ENCODE data around the gene VAMP1. TPM values are rescaled to one million over a fixed set of nuclear protein-coding genes. Genes with fewer than 3 reads are reported as not detected.

The VAMP1 gene
- total and polyA plus RNA-seq, 9 of the 15 experiments (the other 6 are each of a cell fraction or from before 2014, with no cell fraction given), result 0.76 to 13.2 (median 4.2) TPM

GRCh38 chr12:6426882-6427671 lies 43.4 kb downstream of the VAMP1 start:
- intact Hi-C loops (cut with micrococcal nuclease), result no loop called here
- in situ Hi-C loops (cut with MboI), result no loop called here
- no peak for FAIRE-seq
- no peak overlapping the region for H2AFZ ChIP-seq (ENCODE audit: low read depth, low read length)
- TF ChIP-seq EGR1 (conservative IDR thresholded peaks at IDR 0.05) (peak; percentile 67), MYNN (IDR thresholded peaks at IDR 0.05) (peak; percentile 89; the same call in 1 of the 2 replicates), MYNN (CRISPR knock-in tag; IDR thresholded peaks at IDR 0.05) (no peak), TRIM24 (IDR thresholded peaks at IDR 0.05) (no peak), RFX1 (IDR thresholded peaks at IDR 0.05) (peak; percentile 74), TFAM (CRISPR knock-in tag; conservative IDR thresholded peaks at IDR 0.05) (no peak), ZNF384 (IDR thresholded peaks at IDR 0.05; ENCODE audit: low read depth, low read length) (no peak), MCM2 (IDR thresholded peaks at IDR 0.05; ENCODE audit: low read depth) (no peak), FOXP1 (CRISPR knock-in tag; IDR thresholded peaks at IDR 0.05) (no peak), ZSCAN32 (CRISPR knock-in tag; IDR thresholded peaks at IDR 0.05) (no peak), EP400 (IDR thresholded peaks at IDR 0.05) (no peak), CBFA2T2 (conservative IDR thresholded peaks at IDR 0.05) (no peak), LCOR (CRISPR knock-in tag; IDR thresholded peaks at IDR 0.05) (no peak)
- ChIA-PET CTCF (ENCODE audit: low intra/inter-chr PET ratio) (no interaction called here), POLR2A (interaction anchor here (0.6 kb wide), 1 partner anchor 105 kb away, joined by 4 read pairs; no protein-coding TSS in a partner anchor)
- no peak overlapping the region for H3K4me2 ChIP-seq (ENCODE audit: insufficient read depth, low read length)
- 47% methylated on average over 9 of the region's 14 CpGs for WGBS (ENCODE audit: insufficient coverage, low coverage, missing lambda C conversion rate)
- H3K9me1 ChIP-seq (ENCODE audit: control insufficient read depth, insufficient read depth, low read length), result no peaks in the 10 kb centered on the region
- no peak overlapping the region for H3K27ac ChIP-seq (ENCODE audit: extremely low read depth, low read depth, low read length)
- peaks cover 12 to 20% of the 10 kb centered on the region in 2 experiments; a peak in 4 of 5 replicates for H3K4me1 ChIP-seq (replicated peaks in 1 of 2; ENCODE audit: control insufficient read depth in 2 of 2, insufficient read depth in 2 of 2, low read length in 2 of 2)
- DNase-seq (ENCODE audit: extremely low read depth in 1 of 4, low spot score in 3 of 4), result peak in 1 of 4 experiments; percentile 12
- no peaks in the 10 kb centered on the region for H3K79me2 ChIP-seq (ENCODE audit: control insufficient read depth, insufficient read depth, low read length)
- ATAC-seq, result no peak
- no TSS peak for BruUV-seq (replicated peaks)
- no peak overlapping the region for H3K4me3 ChIP-seq
- no peaks in the 10 kb centered on the region for H4K20me1 ChIP-seq (replicated peaks; ENCODE audit: control insufficient read depth, insufficient read depth, low read length)
- H3K27me3 ChIP-seq (ENCODE audit: control insufficient read depth in 2 of 2, insufficient read depth in 2 of 2, low read length in 2 of 2), result no peaks in the 10 kb centered on the region
- H3K36me3 ChIP-seq (ENCODE audit: control insufficient read depth, insufficient read depth, low read length), result no peaks in the 10 kb centered on the region
- H3K9ac ChIP-seq (ENCODE audit: insufficient read depth in 1 of 2, low read depth in 2 of 2, low read length in 2 of 2), result no peak overlapping the region
- H3K9me3 ChIP-seq (replicated peaks; ENCODE audit: control insufficient read depth, insufficient read depth, low read depth, low read length), result no peaks in the 10 kb centered on the region
